Measurements from ENCODE around the gene KIF1A. TPM values are rescaled to one million over a fixed set of nuclear protein-coding genes. Genes with fewer than 3 reads are reported as not detected.

KIF1A gene
- total and polyA plus RNA-seq, 2 of the 13 experiments (the other 11 are each of a cell fraction or from before 2014, with no cell fraction given) = 0.01 TPM; not detected in 1

- no peaks in the 10 kb centered on the region; the same call in 1 of the 2 replicates for H4K20me1 ChIP-seq (ENCODE audit: insufficient read depth, low read length)
- no peak overlapping the region for H3K4me2 ChIP-seq (ENCODE audit: low read depth, low read length)
- in situ Hi-C loops (cut with HindIII; ENCODE audit: extremely low pct_ligation_motif_present, low pct_unique_long_range_greater_than_20kb) (no loop called here), intact Hi-C loops (cut with micrococcal nuclease; ENCODE audit: unreplicated experiment) (no loop called here)
- H3K27me3 ChIP-seq (ENCODE audit: control insufficient read depth in 1 of 2, insufficient read depth in 2 of 2, low read length in 2 of 2) = peaks cover 61 to 99% of the 10 kb centered on the region in 2 experiments
- DNase-seq (ENCODE audit: low spot score) (no peak), FAIRE-seq (no peak), ATAC-seq (no peak)
- H3K79me2 ChIP-seq (ENCODE audit: insufficient read depth, low read length) = no peaks in the 10 kb centered on the region
- 18% methylated on average over 19 of the region's 20 CpGs for WGBS (ENCODE audit: low lambda C conversion rate)
- TF ChIP-seq JUND (CRISPR knock-in tag; IDR thresholded peaks at IDR 0.05) (no peak), SOX13 (IDR thresholded peaks at IDR 0.05) (no peak), SOX13 (CRISPR knock-in tag; conservative IDR thresholded peaks at IDR 0.05 in 1 of 2, IDR thresholded peaks at IDR 0.05 in 1 of 2) (no peak), ZNF44 (CRISPR knock-in tag; IDR thresholded peaks at IDR 0.05) (no peak), ATF5 (CRISPR knock-in tag; IDR thresholded peaks at IDR 0.05; ENCODE audit: low read depth) (no peak), EZH2 (conservative IDR thresholded peaks at IDR 0.05; ENCODE audit: low read depth, low read length) (0 out of 2 replicates have a peak, but pooled peaks have one; percentile 43)
- no peaks in the 10 kb centered on the region for H3K9me3 ChIP-seq (ENCODE audit: low read length)
- BruUV-seq (replicated peaks) = no TSS peak
- H3K9ac ChIP-seq (ENCODE audit: insufficient read depth, low read depth, low read length) = no peak overlapping the region
- H3K4me1 ChIP-seq (ENCODE audit: insufficient read depth, low read length) = no peaks in the 10 kb centered on the region
- H2AFZ ChIP-seq (ENCODE audit: low read length) = no peak overlapping the region
- ChIA-PET CTCF (ENCODE audit: low intra/inter-chr PET ratio, low total read pairs) (no interaction called here), POLR2A (no interaction called here)
- no peak overlapping the region for H3K4me3 ChIP-seq (replicated peaks in 1 of 3; ENCODE audit: insufficient read depth in 1 of 3, low read depth in 2 of 3, low read length in 3 of 3)
- no peak overlapping the region for H3K27ac ChIP-seq (ENCODE audit: extremely low read length, insufficient read depth, low read length)
- H3K36me3 ChIP-seq (replicated peaks in 1 of 2; ENCODE audit: control insufficient read depth in 1 of 2, insufficient read depth in 2 of 2, low read length in 2 of 2) = no peaks in the 10 kb centered on the region
Measured at GRCh38 chr2:240721596-240722180, 98.3 kb downstream of the KIF1A start.
